Suprapubic skin (tissue), 4 donors: Measurements from ENCODE around the gene RPL7L1.

Source experiments
- CTCF ChIP-seq, 2 donors: fragments of 200-600 bp in 1 of 2; fragments of 450-650 bp in 1 of 2; sonication (generic) in 1 of 2; IDR thresholded peaks; one replicate each; pipeline ENCODE4 v1.5.1; 2016 to 2019; ENCODE audit warnings: antibody characterized with exemption in 2 of 2, mild to moderate bottlenecking in 1 of 2, moderate library complexity in 1 of 2
- EP300 ChIP-seq: sonication (generic); formaldehyde crosslinking; IDR thresholded peaks from one replicate; pipeline ENCODE4 v1.6.1; 2017; ENCODE audit warnings: antibody characterized with exemption
- POLR2A ChIP-seq, 2 donors: fragments of 450-650 bp; IDR thresholded peaks; one replicate each; pipeline ENCODE4 v1.6.1; 2017; ENCODE audit warnings: antibody characterized with exemption in 2 of 2, mild to moderate bottlenecking in 2 of 2, moderate library complexity in 2 of 2
- POLR2AphosphoS5 ChIP-seq, 3 donors: sonication (generic); formaldehyde crosslinking; IDR thresholded peaks; one replicate each; pipeline ENCODE4 v1.6.1; 2017; ENCODE audit warnings: antibody characterized with exemption in 3 of 3

GRCh38 chr6:42914546-42914945, 35.1 kb downstream of the RPL7L1 start:
- no peak for TF ChIP-seq CTCF (IDR thresholded peaks at IDR 0.05)
- TF ChIP-seq EP300, result no peak
- no peak for TF ChIP-seq POLR2A (IDR thresholded peaks at IDR 0.05)
- TF ChIP-seq POLR2AphosphoS5 (IDR thresholded peaks at IDR 0.05), result no peak
